GM19372 (cell line): ENCODE results near the gene DHRS7C.
"Not testable (repeated sequence)": the region's sequence is repeated elsewhere in the genome, so short reads cannot be mapped to it uniquely, and the experiment has no call there.

Source experiments
- ATAC-seq: cut with Tn5 transposase; IDR thresholded peaks from one replicate; pipeline ENCODE4 v1.9.1; 2021; ENCODE audit warnings: mild to moderate bottlenecking, low read depth, moderate library complexity; ENCODE audit not compliant: unreplicated experiment

The DHRS7C gene

GRCh38 chr17:9811086-9811485 is 19.7 kb upstream of the DHRS7C start:
- no peak for ATAC-seq

DNA sequence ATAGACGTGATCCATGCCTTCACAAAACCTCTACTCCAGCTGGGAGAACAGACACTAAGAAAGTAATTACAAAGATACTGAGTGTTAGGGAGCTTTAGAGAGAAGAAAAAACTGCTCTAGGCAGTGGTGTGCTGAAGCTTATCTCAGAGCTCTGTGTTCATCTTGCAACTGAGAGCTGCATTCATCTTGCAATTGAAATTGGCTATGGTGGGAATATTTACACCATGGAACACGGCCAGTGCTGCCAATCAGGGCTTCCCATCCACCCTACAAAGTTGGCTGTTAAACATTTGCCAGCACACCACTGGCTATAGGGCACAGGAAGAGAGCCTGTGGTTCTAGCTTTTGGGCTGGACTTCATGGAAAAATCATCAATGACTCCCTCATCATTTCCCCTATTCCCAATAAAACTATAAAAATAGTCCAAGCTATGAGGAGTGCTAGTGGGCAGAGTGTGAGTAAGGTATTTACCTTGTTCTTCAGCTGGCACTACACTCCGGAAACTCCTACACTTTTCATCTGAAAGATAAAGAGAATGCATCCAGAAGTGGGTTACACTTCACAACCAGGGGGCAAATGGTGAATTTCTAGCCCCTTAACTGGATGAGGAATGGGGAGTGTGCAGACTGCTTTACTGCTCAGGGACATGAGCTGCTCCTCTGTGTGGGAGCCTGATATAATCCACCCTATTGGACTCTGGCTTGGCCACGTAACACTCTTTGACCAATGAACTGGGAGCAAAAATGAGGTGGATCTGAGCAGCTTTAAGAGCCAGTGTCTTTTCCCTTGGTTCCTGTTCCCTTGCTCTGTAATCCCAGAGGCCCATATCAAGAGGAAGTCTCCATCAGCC is 18.9 kb upstream of the DHRS7C start:
- no peak for ATAC-seq

- no peak for ATAC-seq
Observed at GRCh38 chr17:9809409-9809808, 18.0 kb upstream of the DHRS7C start.

GRCh38 chr17:9806699-9807098 is 15.3 kb upstream of the DHRS7C start:
- ATAC-seq, result no peak

DNA sequence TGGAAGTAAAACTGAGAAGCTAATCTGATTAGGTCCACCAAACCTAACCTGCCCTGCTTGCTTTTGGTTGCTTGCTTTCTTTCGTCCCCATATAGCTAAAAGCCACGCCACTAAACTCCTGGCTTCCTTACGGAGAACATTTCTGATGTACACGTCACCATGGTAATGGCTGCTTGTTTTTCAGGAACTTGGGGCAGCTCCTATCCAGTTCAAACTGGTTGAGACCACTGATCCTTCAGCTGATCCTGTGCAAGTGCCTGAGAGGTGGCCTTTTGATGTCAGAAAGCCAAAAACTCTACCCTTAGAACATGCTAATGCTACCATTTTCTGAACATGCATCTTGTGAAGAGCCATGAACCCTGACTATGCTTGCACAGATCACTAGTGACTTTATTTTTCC is 14.4 kb upstream of the DHRS7C start:
- ATAC-seq, result no peak

GRCh38 chr17:9802697-9803096 is 11.3 kb upstream of the DHRS7C start:
- no peak for ATAC-seq

DNA sequence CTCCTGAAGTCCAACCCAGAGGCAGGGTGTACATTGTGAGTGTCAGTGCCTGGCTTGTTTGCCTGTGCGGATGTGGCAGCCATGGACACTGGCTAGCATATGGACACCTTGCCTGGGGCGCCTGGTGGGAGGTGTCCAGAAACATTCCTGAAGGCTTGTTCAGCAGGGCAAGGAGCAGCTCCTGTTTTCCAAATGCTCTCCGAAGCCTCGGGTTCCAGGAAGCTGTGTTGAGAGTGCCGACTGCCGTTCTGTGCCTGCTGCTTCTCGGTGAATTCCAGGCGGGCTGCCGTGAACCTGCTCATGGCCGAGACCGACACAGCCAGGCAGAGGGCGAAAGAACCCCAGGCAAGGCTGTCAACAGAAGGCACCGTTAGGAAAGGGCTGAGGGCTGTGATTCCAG is 10.9 kb upstream of the DHRS7C start:
- no peak for ATAC-seq

DNA sequence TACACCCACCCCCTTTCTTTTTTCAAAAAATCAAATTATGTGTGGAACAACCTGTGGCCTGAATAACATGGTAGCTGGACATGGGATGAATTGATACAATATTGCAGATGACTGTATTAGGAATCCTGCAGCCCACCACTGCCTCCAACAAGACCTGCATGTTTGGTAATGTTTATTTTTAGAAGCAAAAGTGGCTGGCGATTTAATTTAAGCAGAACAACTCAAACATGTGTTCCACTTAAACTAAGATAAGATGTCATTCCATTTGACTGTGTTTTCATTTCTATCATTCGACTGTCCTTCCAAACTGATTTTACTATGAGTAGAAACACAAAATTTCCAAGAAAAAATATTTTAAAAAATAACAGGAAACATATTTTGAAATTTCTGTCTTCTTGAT is 10.1 kb upstream of the DHRS7C start:
- no peak for ATAC-seq

GRCh38 chr17:9798724-9799123 is 7.3 kb upstream of the DHRS7C start:
- ATAC-seq, result no peak

- ATAC-seq, result no peak
Observed at GRCh38 chr17:9798008-9798407, 6.6 kb upstream of the DHRS7C start.

DNA sequence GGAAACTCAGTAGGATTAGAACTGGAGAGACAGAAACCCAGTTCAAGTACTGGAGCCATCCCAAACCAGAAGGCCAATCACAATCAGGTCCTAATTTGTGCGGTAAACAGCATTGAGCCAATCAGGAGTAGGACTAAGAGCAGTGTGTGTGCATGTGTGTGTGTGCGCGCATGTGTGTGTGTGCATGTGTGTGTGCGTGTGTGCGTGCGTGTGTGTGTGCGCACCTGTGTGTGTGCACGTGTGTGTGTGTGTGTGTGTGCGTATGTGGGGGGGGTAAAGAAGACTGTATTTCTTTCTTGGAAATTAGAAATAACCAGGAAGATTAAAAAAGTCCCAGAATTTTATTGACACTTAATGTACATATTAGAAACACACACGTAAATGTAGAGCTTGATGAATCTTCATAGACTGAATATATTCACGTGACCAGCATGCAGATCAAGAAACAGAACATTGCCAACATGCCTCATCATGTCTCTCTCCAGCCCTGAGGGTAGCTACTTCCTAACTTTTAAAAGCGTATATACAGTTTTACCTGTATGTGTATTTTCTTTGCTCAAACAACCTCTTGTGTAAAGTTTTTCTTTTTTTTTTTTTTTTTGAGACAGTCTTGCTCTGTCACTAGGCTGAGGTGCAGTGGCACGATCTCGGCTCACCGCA is 919 bp upstream of the DHRS7C start:
- ATAC-seq, result no peak

DNA sequence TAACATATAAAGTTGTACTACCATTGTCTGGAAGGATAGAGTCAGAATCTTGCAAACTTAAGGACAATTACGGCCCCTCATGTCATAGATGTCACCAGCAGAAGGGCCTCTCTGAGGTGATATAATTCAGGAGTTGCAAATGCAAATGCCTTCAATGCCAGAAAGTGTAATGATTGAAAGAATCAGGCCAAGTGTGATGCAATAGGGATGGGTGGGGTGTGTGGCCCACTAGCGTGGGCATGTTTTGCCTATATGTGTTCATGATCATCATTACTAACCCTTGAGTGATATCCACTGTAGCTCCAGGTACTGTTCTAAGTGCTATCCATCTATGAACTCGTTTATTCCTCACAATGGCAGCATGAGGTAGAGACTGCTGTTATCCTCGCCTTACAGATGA is 1.1 kb downstream of the DHRS7C start:
- ATAC-seq, result no peak

GRCh38 chr17:9788601-9789000 is 2.8 kb downstream of the DHRS7C start:
- ATAC-seq, result no peak

GRCh38 chr17:9784544-9784943 is 6.8 kb downstream of the DHRS7C start:
- no peak for ATAC-seq

DNA sequence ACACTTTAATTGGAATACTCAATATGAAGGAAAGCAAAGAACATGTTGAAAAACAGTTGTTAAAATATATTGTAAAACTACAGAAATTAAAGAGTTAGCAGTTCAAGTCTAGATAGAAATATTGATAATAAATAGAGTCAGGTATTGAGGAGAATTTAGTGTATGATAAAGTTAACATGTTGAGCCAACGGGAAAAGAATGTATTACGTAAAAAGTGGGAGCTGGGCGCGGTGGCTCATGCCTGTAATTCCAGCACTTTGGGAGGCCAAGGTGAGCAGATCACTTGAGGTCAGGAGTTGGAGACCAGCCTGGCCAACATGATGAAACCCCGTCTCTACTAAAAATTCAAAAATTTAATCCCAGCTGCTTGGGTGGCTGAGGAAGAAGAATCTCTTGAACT is 7.9 kb downstream of the DHRS7C start:
- not testable (repeated sequence) for ATAC-seq

DNA sequence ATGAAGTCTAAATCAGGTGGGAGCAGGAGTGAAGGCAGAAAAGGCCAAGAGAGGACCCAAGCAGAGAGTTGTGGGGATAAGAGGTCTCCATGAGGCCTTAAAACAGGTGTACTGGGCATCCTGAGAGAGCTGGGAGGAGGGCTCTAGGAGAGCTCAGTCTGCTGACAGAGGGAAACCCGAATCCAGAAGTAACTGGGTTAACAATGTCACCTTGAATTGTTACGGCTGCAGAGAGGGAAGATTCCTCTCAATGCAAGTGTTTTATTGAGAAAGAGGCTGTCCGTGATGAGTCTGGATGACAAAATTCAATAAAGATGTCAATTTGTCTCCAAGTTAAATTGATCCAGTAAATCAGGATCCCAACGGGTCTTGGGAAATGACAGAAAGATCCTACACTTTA is 8.3 kb downstream of the DHRS7C start:
- ATAC-seq, result no peak

GRCh38 chr17:9780552-9780951 is 10.8 kb downstream of the DHRS7C start:
- no peak for ATAC-seq

DNA sequence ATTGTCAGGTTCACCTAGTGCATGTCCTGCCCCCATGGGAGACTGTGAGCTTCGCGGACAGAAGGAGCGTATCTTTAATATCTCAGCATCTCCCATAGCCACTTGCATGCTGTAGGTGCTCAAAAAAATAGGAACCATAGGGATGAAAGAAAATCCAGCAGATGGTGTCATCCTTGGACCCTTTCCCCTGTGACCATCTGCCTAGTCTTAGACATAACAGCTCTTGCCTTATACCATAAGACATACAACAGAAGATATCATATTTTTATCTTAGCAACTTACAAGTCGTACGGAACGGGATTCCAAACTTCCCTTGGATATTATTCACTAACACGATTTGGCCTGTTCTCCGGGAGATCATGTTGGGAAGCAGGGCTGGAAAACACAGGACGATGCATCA is 14.5 kb downstream of the DHRS7C start:
- ATAC-seq, result no peak

GRCh38 chr17:9772658-9773057 is 18.7 kb downstream of the DHRS7C start:
- ATAC-seq, result no peak

- ATAC-seq, result no peak
Observed at GRCh38 chr17:9771465-9771864, 19.9 kb downstream of the DHRS7C start.

DNA sequence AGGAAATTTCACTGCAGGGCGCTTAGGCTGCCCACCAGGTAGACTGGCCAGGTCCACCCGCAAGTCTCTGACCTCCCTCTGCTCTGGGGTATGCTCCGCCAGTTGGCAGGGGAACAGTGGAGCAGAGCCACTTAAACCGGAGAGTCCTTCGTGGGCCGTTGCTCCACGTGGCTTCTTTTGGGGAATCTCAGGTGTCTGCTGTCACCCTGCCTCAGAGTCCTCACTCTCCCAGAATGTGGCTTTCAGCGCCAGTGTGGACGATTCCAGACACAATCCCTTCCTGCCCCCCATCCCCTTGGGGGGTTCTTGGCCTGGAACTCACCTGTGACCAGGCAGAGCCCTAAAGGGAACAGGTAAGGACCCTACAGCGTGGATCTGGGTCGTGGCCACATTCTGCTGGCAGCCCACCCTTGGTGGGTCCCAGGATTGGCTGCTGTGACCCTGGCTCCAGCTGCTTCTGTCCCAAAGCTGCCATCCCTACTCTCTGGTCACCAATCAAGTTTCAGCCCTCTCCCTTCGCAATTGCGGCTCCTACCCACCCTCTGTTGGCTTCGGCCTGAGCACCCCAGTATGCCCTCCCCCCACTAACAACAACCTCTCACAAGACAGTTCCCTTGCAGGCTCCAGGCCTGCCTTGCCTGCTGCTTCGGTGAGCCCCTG is 22.2 kb downstream of the DHRS7C start:
- ATAC-seq, result no peak
